ENCODE results near the gene AGAP3. TPM values are rescaled to one million over a fixed set of nuclear protein-coding genes. Genes with fewer than 3 reads are reported as not detected.

The AGAP3 gene
- polyA plus RNA-seq, 3 donors: 6.4 to 133 (median 6.8) TPM

- Histone ChIP-seq H3K36me3 (replicated peaks in 1 of 2; ENCODE audit: control insufficient read depth in 1 of 2, insufficient read depth in 2 of 2, low read length in 2 of 2) (peaks cover 65 to 81% of the 10 kb centered on the region in 2 donors), H2AFZ (ENCODE audit: insufficient read depth, low read depth, low read length, poor library complexity, severe bottlenecking) (no peak overlapping the region), H3K9ac (ENCODE audit: insufficient read depth, low read length, poor library complexity, severe bottlenecking) (no peak overlapping the region), H3K79me2 (ENCODE audit: insufficient read depth, low read length) (peaks cover 24% of the 10 kb centered on the region), H3K4me2 (replicated peaks; ENCODE audit: extremely low read depth, low read length, poor library complexity, severe bottlenecking) (no peak overlapping the region), H4K20me1 (ENCODE audit: insufficient read depth, low read length) (peaks cover 83% of the 10 kb centered on the region), H3K4me3 (replicated peaks in 1 of 3; ENCODE audit: low read depth in 2 of 3, low read length in 3 of 3) (no peak overlapping the region), H3K4me1 (ENCODE audit: control insufficient read depth in 1 of 2, insufficient read depth in 2 of 2, low read length in 2 of 2) (peaks cover 12 to 14% of the 10 kb centered on the region in 2 donors), H3K27me3 (ENCODE audit: control insufficient read depth in 2 of 2, insufficient read depth in 2 of 2, low read length in 2 of 2) (no peaks in the 10 kb centered on the region), H3K9me3 (replicated peaks in 1 of 2; ENCODE audit: control insufficient read depth in 1 of 2, insufficient read depth in 1 of 2, low read length in 2 of 2) (no peaks in the 10 kb centered on the region), H3K27ac (ENCODE audit: low read depth in 1 of 2, low read length in 2 of 2) (no peak overlapping the region)
- H3K4me1 Mint-ChIP-seq: peaks cover 16% of the 10 kb centered on the region
- TF ChIP-seq, protein P1, sequence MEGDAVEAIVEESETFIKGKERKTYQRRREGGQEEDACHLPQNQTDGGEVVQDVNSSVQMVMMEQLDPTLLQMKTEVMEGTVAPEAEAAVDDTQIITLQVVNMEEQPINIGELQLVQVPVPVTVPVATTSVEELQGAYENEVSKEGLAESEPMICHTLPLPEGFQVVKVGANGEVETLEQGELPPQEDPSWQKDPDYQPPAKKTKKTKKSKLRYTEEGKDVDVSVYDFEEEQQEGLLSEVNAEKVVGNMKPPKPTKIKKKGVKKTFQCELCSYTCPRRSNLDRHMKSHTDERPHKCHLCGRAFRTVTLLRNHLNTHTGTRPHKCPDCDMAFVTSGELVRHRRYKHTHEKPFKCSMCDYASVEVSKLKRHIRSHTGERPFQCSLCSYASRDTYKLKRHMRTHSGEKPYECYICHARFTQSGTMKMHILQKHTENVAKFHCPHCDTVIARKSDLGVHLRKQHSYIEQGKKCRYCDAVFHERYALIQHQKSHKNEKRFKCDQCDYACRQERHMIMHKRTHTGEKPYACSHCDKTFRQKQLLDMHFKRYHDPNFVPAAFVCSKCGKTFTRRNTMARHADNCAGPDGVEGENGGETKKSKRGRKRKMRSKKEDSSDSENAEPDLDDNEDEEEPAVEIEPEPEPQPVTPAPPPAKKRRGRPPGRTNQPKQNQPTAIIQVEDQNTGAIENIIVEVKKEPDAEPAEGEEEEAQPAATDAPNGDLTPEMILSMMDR (IDR thresholded peaks at IDR 0.05): no peak
- 100% methylated on average over 1 of the region's 6 CpGs for WGBS (ENCODE audit: insufficient coverage)
- H3K4me3 Mint-ChIP-seq: no peak overlapping the region
- no peak for DNase-seq
- H3K9me3 Mint-ChIP-seq: peaks cover 0 to 3% (median 0%) of the 10 kb centered on the region in 7 donors
- intact Hi-C loops (cut with micrococcal nuclease): no loop called here
- H3K36me3 Mint-ChIP-seq: peaks cover 45 to 73% of the 10 kb centered on the region in 2 donors
- H3K27me3 Mint-ChIP-seq (ENCODE audit: low read depth in 3 of 3): no peaks in the 10 kb centered on the region
- H3K27ac Mint-ChIP-seq: peak overlapping the region in 1 of 7 donors; percentile 8
These were observed 21.3 kb upstream of the AGAP3 start for GRCh38 chr7:151064993-151065392.

DNA sequence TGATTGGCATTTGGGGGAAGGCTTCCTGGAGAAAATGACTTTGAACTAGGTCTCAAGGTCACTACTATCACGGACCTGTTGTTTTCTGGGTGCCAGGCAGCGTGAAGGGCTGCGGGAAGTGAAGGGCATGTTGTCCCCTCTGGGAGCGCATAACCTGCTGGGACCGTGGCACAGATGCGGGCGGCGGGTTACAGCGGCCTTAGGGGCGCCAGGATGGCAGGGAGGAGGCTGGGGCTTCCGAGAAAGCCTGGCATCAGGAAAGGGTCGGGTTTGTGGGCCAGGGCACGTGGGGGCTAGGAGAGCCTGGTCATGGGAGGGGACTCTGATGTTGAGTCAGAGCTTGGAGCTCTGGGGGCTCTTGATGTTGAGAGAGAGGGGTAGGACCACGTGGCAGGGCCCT is 20.8 kb upstream of the AGAP3 start:
- no peak for DNase-seq
- Histone ChIP-seq H3K4me2 (replicated peaks; ENCODE audit: extremely low read depth, low read length, poor library complexity, severe bottlenecking) (no peak overlapping the region), H3K27ac (ENCODE audit: low read depth in 1 of 2, low read length in 2 of 2) (peak overlapping the region in 1 of 2 donors; percentile 14), H4K20me1 (ENCODE audit: insufficient read depth, low read length) (peaks cover 78% of the 10 kb centered on the region), H3K4me1 (ENCODE audit: control insufficient read depth in 1 of 2, insufficient read depth in 2 of 2, low read length in 2 of 2) (peaks cover 7 to 9% of the 10 kb centered on the region in 2 donors), H2AFZ (ENCODE audit: insufficient read depth, low read depth, low read length, poor library complexity, severe bottlenecking) (no peak overlapping the region), H3K9ac (ENCODE audit: insufficient read depth, low read length, poor library complexity, severe bottlenecking) (no peak overlapping the region), H3K79me2 (ENCODE audit: insufficient read depth, low read length) (peaks cover 19% of the 10 kb centered on the region), H3K4me3 (replicated peaks in 1 of 3; ENCODE audit: low read depth in 2 of 3, low read length in 3 of 3) (no peak overlapping the region), H3K9me3 (replicated peaks in 1 of 2; ENCODE audit: control insufficient read depth in 1 of 2, insufficient read depth in 1 of 2, low read length in 2 of 2) (no peaks in the 10 kb centered on the region), H3K36me3 (replicated peaks in 1 of 2; ENCODE audit: control insufficient read depth in 1 of 2, insufficient read depth in 2 of 2, low read length in 2 of 2) (peaks cover 71 to 86% of the 10 kb centered on the region in 2 donors), H3K27me3 (ENCODE audit: control insufficient read depth in 2 of 2, insufficient read depth in 2 of 2, low read length in 2 of 2) (no peaks in the 10 kb centered on the region)
- Mint-ChIP-seq H3K27me3 (ENCODE audit: low read depth in 3 of 3) (no peaks in the 10 kb centered on the region), H3K36me3 (peaks cover 50 to 79% of the 10 kb centered on the region in 2 donors), H3K4me1 (peaks cover 11% of the 10 kb centered on the region), H3K9me3 (peaks cover 0 to 3% (median 0%) of the 10 kb centered on the region in 7 donors), H3K4me3 (no peak overlapping the region), H3K27ac (peak overlapping the region in 2 of 7 donors; percentile 8 to 45)
- WGBS (ENCODE audit: insufficient coverage): 99% methylated on average over 11 of the region's 14 CpGs
- intact Hi-C loops (cut with micrococcal nuclease): no loop called here
- TF ChIP-seq, protein P1 (IDR thresholded peaks at IDR 0.05): no peak

Data from CD14-positive monocyte (primary cell).